Stimulated activated CD8-positive, alpha-beta memory T cell treated with anti-CD3 and anti-CD28 coated beads, Interleukin-4, amount 100 ng/mL, for 1 hour (primary cell): Measurements from ENCODE around the gene NSD1.

Source experiments
- DNase-seq, 2 donors: peaks; one replicate each; pipeline ENCODE4 v3.0.0-alpha.2; 2020; ENCODE audit warnings: low read depth in 2 of 2, low spot score in 1 of 2

The NSD1 gene

GRCh38 chr5:177269976-177270375 lies 136.4 kb downstream of the NSD1 start:
- DNase-seq: no peak

GRCh38 chr5:177270653-177271052 lies 137.1 kb downstream of the NSD1 start:
- DNase-seq: no peak

GRCh38 chr5:177271113-177271512 lies 137.5 kb downstream of the NSD1 start:
- no peak for DNase-seq

GRCh38 chr5:177275883-177276282 lies 142.3 kb downstream of the NSD1 start:
- no peak for DNase-seq

GRCh38 chr5:177276886-177277285 lies 143.3 kb downstream of the NSD1 start:
- no peak for DNase-seq

- no peak for DNase-seq
Observed at GRCh38 chr5:177288191-177288590, 154.6 kb downstream of the NSD1 start.

- no peak for DNase-seq
Observed at GRCh38 chr5:177290816-177291596, 157.4 kb downstream of the NSD1 start.

GRCh38 chr5:177291735-177292134 lies 158.2 kb downstream of the NSD1 start:
- no peak for DNase-seq

GRCh38 chr5:177293819-177294581 lies 160.4 kb downstream of the NSD1 start:
- no peak for DNase-seq

GRCh38 chr5:177294632-177295031 lies 161.1 kb downstream of the NSD1 start:
- no peak for DNase-seq

- DNase-seq: no peak
Observed at GRCh38 chr5:177295924-177296323, 162.4 kb downstream of the NSD1 start.

GRCh38 chr5:177296581-177296980 lies 163.0 kb downstream of the NSD1 start:
- DNase-seq: no peak

GRCh38 chr5:177297922-177298321 lies 164.3 kb downstream of the NSD1 start:
- no peak for DNase-seq

GRCh38 chr5:177299697-177300096 lies 166.1 kb downstream of the NSD1 start:
- DNase-seq: no peak

GRCh38 chr5:177300236-177300880 lies 166.8 kb downstream of the NSD1 start:
- peak in 1 of 2 donors; percentile 54 for DNase-seq

- no peak for DNase-seq
Observed at GRCh38 chr5:177300951-177301350, 167.4 kb downstream of the NSD1 start.

- no peak for DNase-seq
Observed at GRCh38 chr5:177301503-177302165, 168.1 kb downstream of the NSD1 start.

- no peak for DNase-seq
Observed at GRCh38 chr5:177302354-177303110, 169.0 kb downstream of the NSD1 start.

GRCh38 chr5:177303121-177303924 lies 169.8 kb downstream of the NSD1 start, which contains the start of the genes PRELID1 and RAB24:
Gene PRELID1 (plus strand): TSS chr5:177303799. CDS start chr5:177303986, 187 bp downstream.
Gene RAB24 (minus strand): TSS chr5:177303719. CDS start chr5:177303288, 431 bp downstream.
- peak; percentile 78 to 84 for DNase-seq
